SU-DHL-6 (cell line): ENCODE measurements around the gene TIMM17B.
A peak's percentile ranks its signal among the peaks of the same experiment; 100 is the strongest.

Experiments
- H2AFZ ChIP-seq: fragments of 200-600 bp; sonication (generic); 2 replicates; pipeline ENCODE4 v1.6.1; 2014; ENCODE audit warnings: low read depth, mild to moderate bottlenecking, moderate library complexity, mixed read lengths, antibody characterized with exemption, low read length; ENCODE audit not compliant: severe bottlenecking
- H3F3A ChIP-seq: fragments of 200-600 bp; shearing (Covaris generic); 2 replicates; pipeline ENCODE4 v1.6.0; 2016; ENCODE audit warnings: antibody characterized with exemption, mild to moderate bottlenecking; ENCODE audit not compliant: insufficient read depth
- H3K27ac ChIP-seq: fragments of 200-600 bp; sonication (generic); 2 replicates; pipeline ENCODE4 v1.5.1; 2016; ENCODE audit warnings: low read depth, mild to moderate bottlenecking, low read length, moderate library complexity, mixed read lengths
- H3K27me3 ChIP-seq: fragments of 200-600 bp; sonication (generic), shearing (Covaris generic); 2 replicates; pipeline ENCODE4 v1.6.0; 2014; ENCODE audit warnings: mild to moderate bottlenecking, low read length
- H3K36me3 ChIP-seq: fragments of 200-600 bp; sonication (generic); 2 replicates; pipeline ENCODE4 v1.6.1; 2014; ENCODE audit warnings: mild to moderate bottlenecking, low read length, mixed read lengths
- H3K4me2 ChIP-seq: fragments of 300-600, 200-600 bp; shearing (Covaris generic), sonication (generic); 2 replicates; pipeline ENCODE4 v1.6.0; 2014; ENCODE audit warnings: low read length, low read depth, mild to moderate bottlenecking; ENCODE audit not compliant: poor library complexity, severe bottlenecking
- H3K4me3 ChIP-seq: fragments of 200-600 bp; sonication (generic); 2 replicates; pipeline ENCODE4 v1.5.1; 2014; ENCODE audit warnings: antibody characterized with exemption, low read length, mild to moderate bottlenecking, mixed read lengths; ENCODE audit not compliant: insufficient read depth, poor library complexity, severe bottlenecking
- H3K79me2 ChIP-seq: fragments of 200-600 bp; sonication (generic); 2 replicates; pipeline ENCODE4 v1.6.1; 2014; ENCODE audit warnings: mild to moderate bottlenecking, low read length, moderate library complexity; ENCODE audit not compliant: insufficient read depth
- H3K9ac ChIP-seq: fragments of 200-600 bp; sonication (generic); 2 replicates; pipeline ENCODE4 v1.7.0; 2014; ENCODE audit warnings: mild to moderate bottlenecking, low read length
- H3K9me2 ChIP-seq: fragments of 200-600 bp; sonication (generic); replicated peaks from 2 replicates; pipeline ENCODE4 v1.6.1; 2014; ENCODE audit warnings: low read length; ENCODE audit not compliant: insufficient read depth
- H3K9me3 ChIP-seq: fragments of 200-600 bp; sonication (generic); 2 replicates; pipeline ENCODE4 v1.6.1; 2014; ENCODE audit warnings: low read length, mixed read lengths; ENCODE audit not compliant: insufficient read depth
- H4K20me1 ChIP-seq: fragments of 200-600 bp; sonication (generic); 2 replicates; pipeline ENCODE4 v1.6.1; 2014; ENCODE audit warnings: low read depth, mild to moderate bottlenecking, antibody characterized with exemption, low read length, moderate library complexity, mixed read lengths
- CTCF ChIP-seq: fragments of 200-600 bp; sonication (generic); IDR thresholded peaks from one replicate; pipeline ENCODE4 v1.5.1; 2017; ENCODE audit warnings: antibody characterized with exemption, mild to moderate bottlenecking, low read length, moderate library complexity; ENCODE audit not compliant: insufficient read depth, poor library complexity, severe bottlenecking
- EZH2phosphoT487 ChIP-seq: fragments of 200-600 bp; sonication (generic), shearing (Covaris generic); conservative IDR thresholded peaks from 2 replicates; pipeline ENCODE4 v1.6.1; 2018; ENCODE audit warnings: mild to moderate bottlenecking, antibody characterized with exemption, low read length, moderate library complexity, mixed read lengths

The TIMM17B gene

GRCh38 chrX:48934581-48935300 is 37.2 kb upstream of the TIMM17B start:
- Histone ChIP-seq H3K79me2 (no peaks in the 10 kb centered on the region), H4K20me1 (no peaks in the 10 kb centered on the region), H3K36me3 (no peaks in the 10 kb centered on the region), H3K9me2 (no peaks in the 10 kb centered on the region), H3K9me3 (no peaks in the 10 kb centered on the region), H3K4me3 (no peak overlapping the region), H3K4me2 (no peak overlapping the region), H3F3A (peaks cover 24% of the 10 kb centered on the region), H2AFZ (no peak overlapping the region), H3K27me3 (no peaks in the 10 kb centered on the region), H3K9ac (no peak overlapping the region), H3K27ac (peak overlapping the region; percentile 42)
- no peak for TF ChIP-seq EZH2phosphoT487

- Histone ChIP-seq H3K9me2 (no peaks in the 10 kb centered on the region), H3K36me3 (no peaks in the 10 kb centered on the region), H3K4me2 (no peak overlapping the region), H2AFZ (no peak overlapping the region), H3K27ac (peak overlapping the region; percentile 44), H4K20me1 (no peaks in the 10 kb centered on the region), H3K9me3 (no peaks in the 10 kb centered on the region), H3K4me3 (no peak overlapping the region), H3F3A (peaks cover 15% of the 10 kb centered on the region), H3K79me2 (no peaks in the 10 kb centered on the region), H3K9ac (no peak overlapping the region), H3K27me3 (no peaks in the 10 kb centered on the region)
- TF ChIP-seq EZH2phosphoT487, result no peak
- no peak for TF ChIP-seq CTCF
Observed at GRCh38 chrX:48933757-48934156, 36.2 kb upstream of the TIMM17B start.

- TF ChIP-seq EZH2phosphoT487, result no peak
- no peak for TF ChIP-seq CTCF
- Histone ChIP-seq H3K9me3 (no peaks in the 10 kb centered on the region), H2AFZ (no peak overlapping the region), H3K4me3 (no peak overlapping the region), H3K4me2 (no peak overlapping the region), H3K36me3 (no peaks in the 10 kb centered on the region), H3F3A (no peaks in the 10 kb centered on the region), H3K27ac (no peak overlapping the region), H3K9me2 (no peaks in the 10 kb centered on the region), H3K79me2 (no peaks in the 10 kb centered on the region), H3K9ac (no peak overlapping the region), H4K20me1 (no peaks in the 10 kb centered on the region), H3K27me3 (no peaks in the 10 kb centered on the region)
Observed at GRCh38 chrX:48927736-48928382, 30.3 kb upstream of the TIMM17B start.

DNA sequence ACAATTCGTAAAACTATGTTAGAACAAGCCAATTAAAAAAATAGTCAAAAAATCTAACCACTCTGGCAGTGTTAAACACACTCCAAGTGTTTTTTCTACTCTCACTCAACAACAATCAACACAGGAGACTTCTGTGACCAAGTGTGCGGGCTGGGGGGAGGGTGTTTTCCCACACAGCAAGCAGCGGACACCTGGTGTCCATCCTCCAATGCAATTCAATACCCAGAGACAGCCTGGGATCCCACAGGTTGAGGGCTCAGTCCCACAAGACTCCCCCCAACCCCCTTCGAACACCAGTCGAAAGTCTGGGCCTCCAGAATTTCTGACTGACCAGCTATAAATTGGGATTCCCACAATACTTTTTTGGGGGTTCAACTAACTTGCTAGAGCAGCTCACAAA is 29.6 kb upstream of the TIMM17B start:
- TF ChIP-seq EZH2phosphoT487 (no peak), CTCF (no peak)
- Histone ChIP-seq H3K4me3 (no peak overlapping the region), H3K27ac (no peak overlapping the region), H3K79me2 (no peaks in the 10 kb centered on the region), H4K20me1 (no peaks in the 10 kb centered on the region), H2AFZ (no peak overlapping the region), H3K9ac (no peak overlapping the region), H3K36me3 (no peaks in the 10 kb centered on the region), H3K9me2 (no peaks in the 10 kb centered on the region), H3K27me3 (no peaks in the 10 kb centered on the region), H3F3A (no peaks in the 10 kb centered on the region), H3K4me2 (no peak overlapping the region), H3K9me3 (no peaks in the 10 kb centered on the region)
